ENCODE data around the gene EXOSC5. TPM values are rescaled to one million over a fixed set of nuclear protein-coding genes. Genes with fewer than 3 reads are reported as not detected.

The EXOSC5 gene
- total and polyA plus RNA-seq, 2 of the 13 experiments (the other 11 are each of a cell fraction or from before 2014, with no cell fraction given) = 24.1 to 26.5 TPM

DNA sequence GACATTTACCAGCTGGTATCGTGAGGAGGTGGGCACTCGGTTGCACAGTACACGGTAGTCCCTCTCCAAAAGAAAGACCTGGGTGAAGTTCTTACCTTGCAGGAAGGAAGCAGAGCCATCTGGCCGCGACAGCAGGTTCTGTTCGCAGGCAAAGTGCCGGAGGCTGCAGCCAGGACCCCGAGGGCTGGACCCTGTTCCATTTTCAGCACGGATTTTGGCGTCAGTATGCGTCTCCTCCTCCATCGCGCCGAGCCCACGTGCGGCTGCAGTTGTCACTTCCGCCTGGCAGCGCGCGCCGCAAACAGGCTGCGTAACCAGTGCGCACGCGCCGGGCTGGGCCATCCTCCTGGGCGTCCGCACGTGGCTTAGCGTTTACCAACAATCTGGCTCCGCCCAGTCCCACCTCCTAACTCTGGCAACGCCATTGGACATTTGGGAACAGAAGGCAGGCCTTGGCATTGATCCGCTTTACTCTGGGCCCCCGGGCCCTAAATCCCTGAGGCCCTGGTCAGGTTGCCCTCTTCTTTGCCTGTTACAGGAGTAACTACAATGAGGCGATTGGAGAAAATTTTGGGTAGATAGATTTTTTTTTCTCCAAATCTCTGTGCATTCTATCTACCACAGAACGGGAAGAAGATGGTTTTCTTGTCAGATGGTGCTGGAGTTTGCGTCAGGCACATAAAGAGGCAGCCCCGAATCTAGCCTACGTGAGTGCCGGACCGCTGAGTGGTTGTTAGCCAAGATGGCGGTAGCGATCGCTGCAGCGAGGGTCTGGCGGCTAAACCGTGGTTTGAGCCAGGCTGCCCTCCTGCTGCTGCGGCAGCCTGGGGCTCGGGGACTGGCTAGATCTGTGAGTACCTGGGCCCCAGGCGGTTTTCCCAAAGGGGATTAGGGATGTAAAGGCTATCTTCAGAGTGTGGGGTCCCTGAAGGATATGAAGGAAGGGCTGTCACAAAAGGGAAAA, at the start of gene EXOSC5, which contains the start of gene BCKDHA (continued):
- TF ChIP-seq FIP1L1 (IDR thresholded peaks at IDR 0.05; ENCODE audit: borderline replicate concordance, insufficient read depth, low read depth, low read length) (no peak), ZNF616 (CRISPR knock-in tag; IDR thresholded peaks at IDR 0.05; ENCODE audit: low read depth) (no peak), ZNF264 (CRISPR knock-in tag; IDR thresholded peaks at IDR 0.05) (peak; percentile 74; the same call in 1 of the 2 replicates), SATB2 (CRISPR knock-in tag; IDR thresholded peaks at IDR 0.05) (peak; percentile 21), ZSCAN31 (CRISPR knock-in tag; IDR thresholded peaks at IDR 0.05; ENCODE audit: low read depth) (peak; percentile 60), ZNF720 (CRISPR knock-in tag; IDR thresholded peaks at IDR 0.05) (no peak), POGZ (CRISPR knock-in tag; IDR thresholded peaks at IDR 0.05) (0 out of 2 replicates have a peak, but pooled peaks have one; percentile 15), POLR2A (IDR thresholded peaks at IDR 0.05; ENCODE audit: insufficient read depth in 1 of 2, low read depth in 2 of 2, low read length in 2 of 2) (peak; percentile 65 to 70), ATF7 (IDR thresholded peaks at IDR 0.05) (no peak), ATF7 (CRISPR knock-in tag; IDR thresholded peaks at IDR 0.05) (no peak), GFI1 (CRISPR knock-in tag; IDR thresholded peaks at IDR 0.05; ENCODE audit: borderline replicate concordance) (peak; percentile 60; the same call in 1 of the 2 replicates), ASH2L (IDR thresholded peaks at IDR 0.05; ENCODE audit: insufficient read length, low read depth, low read length) (peak; percentile 93), FOXA1 (IDR thresholded peaks at IDR 0.05) (no peak), FOXA1 (CRISPR knock-in tag; IDR thresholded peaks at IDR 0.05) (peak; percentile 72), ZNF468 (CRISPR knock-in tag; IDR thresholded peaks at IDR 0.05) (no peak), CBX2 (IDR thresholded peaks at IDR 0.05; ENCODE audit: low read depth, low read length) (no peak), CBX2 (CRISPR knock-in tag; IDR thresholded peaks at IDR 0.05; ENCODE audit: low read depth) (peak; percentile 82; the same call in 1 of the 2 replicates), ARNT2 (CRISPR knock-in tag; IDR thresholded peaks at IDR 0.05; ENCODE audit: low read depth) (peak; percentile 78)
- TF ChIP-seq, protein P1, sequence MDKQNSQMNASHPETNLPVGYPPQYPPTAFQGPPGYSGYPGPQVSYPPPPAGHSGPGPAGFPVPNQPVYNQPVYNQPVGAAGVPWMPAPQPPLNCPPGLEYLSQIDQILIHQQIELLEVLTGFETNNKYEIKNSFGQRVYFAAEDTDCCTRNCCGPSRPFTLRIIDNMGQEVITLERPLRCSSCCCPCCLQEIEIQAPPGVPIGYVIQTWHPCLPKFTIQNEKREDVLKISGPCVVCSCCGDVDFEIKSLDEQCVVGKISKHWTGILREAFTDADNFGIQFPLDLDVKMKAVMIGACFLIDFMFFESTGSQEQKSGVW (CRISPR knock-in tag; IDR thresholded peaks at IDR 0.05; ENCODE audit: borderline replicate concordance) = no peak
- TF ChIP-seq, protein P2, sequence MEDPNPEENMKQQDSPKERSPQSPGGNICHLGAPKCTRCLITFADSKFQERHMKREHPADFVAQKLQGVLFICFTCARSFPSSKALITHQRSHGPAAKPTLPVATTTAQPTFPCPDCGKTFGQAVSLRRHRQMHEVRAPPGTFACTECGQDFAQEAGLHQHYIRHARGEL (CRISPR knock-in tag; IDR thresholded peaks at IDR 0.05) = no peak
- TF ChIP-seq, protein P3, sequence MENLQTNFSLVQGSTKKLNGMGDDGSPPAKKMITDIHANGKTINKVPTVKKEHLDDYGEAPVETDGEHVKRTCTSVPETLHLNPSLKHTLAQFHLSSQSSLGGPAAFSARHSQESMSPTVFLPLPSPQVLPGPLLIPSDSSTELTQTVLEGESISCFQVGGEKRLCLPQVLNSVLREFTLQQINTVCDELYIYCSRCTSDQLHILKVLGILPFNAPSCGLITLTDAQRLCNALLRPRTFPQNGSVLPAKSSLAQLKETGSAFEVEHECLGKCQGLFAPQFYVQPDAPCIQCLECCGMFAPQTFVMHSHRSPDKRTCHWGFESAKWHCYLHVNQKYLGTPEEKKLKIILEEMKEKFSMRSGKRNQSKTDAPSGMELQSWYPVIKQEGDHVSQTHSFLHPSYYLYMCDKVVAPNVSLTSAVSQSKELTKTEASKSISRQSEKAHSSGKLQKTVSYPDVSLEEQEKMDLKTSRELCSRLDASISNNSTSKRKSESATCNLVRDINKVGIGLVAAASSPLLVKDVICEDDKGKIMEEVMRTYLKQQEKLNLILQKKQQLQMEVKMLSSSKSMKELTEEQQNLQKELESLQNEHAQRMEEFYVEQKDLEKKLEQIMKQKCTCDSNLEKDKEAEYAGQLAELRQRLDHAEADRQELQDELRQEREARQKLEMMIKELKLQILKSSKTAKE (CRISPR knock-in tag; IDR thresholded peaks at IDR 0.05; ENCODE audit: borderline replicate concordance) = no peak
- TF ChIP-seq, protein P4, sequence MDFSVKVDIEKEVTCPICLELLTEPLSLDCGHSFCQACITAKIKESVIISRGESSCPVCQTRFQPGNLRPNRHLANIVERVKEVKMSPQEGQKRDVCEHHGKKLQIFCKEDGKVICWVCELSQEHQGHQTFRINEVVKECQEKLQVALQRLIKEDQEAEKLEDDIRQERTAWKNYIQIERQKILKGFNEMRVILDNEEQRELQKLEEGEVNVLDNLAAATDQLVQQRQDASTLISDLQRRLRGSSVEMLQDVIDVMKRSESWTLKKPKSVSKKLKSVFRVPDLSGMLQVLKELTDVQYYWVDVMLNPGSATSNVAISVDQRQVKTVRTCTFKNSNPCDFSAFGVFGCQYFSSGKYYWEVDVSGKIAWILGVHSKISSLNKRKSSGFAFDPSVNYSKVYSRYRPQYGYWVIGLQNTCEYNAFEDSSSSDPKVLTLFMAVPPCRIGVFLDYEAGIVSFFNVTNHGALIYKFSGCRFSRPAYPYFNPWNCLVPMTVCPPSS (IDR thresholded peaks at IDR 0.05) = no peak
- TF ChIP-seq, protein P5, sequence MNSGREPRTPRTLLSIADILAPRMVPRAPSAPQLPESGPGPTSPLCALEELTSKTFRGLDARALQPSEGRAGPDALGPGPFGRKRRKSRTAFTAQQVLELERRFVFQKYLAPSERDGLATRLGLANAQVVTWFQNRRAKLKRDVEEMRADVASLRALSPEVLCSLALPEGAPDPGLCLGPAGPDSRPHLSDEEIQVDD (CRISPR knock-in tag; IDR thresholded peaks at IDR 0.05; ENCODE audit: borderline replicate concordance) = no peak
- TF ChIP-seq, protein P6, sequence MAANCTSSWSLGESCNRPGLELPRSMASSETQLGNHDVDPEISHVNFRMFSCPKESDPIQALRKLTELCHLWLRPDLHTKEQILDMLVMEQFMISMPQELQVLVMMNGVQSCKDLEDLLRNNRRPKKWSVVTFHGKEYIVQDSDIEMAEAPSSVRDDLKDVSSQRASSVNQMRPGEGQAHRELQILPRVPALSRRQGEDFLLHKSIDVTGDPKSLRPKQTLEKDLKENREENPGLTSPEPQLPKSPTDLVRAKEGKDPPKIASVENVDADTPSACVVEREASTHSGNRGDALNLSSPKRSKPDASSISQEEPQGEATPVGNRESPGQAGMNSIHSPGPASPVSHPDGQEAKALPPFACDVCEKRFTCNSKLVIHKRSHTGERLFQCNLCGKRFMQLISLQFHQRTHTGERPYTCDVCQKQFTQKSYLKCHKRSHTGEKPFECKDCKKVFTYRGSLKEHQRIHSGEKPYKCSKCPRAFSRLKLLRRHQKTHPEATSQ (CRISPR knock-in tag; IDR thresholded peaks at IDR 0.05; ENCODE audit: borderline replicate concordance) = no peak
